ENCODE measurements around the gene ZNF532.

DNA sequence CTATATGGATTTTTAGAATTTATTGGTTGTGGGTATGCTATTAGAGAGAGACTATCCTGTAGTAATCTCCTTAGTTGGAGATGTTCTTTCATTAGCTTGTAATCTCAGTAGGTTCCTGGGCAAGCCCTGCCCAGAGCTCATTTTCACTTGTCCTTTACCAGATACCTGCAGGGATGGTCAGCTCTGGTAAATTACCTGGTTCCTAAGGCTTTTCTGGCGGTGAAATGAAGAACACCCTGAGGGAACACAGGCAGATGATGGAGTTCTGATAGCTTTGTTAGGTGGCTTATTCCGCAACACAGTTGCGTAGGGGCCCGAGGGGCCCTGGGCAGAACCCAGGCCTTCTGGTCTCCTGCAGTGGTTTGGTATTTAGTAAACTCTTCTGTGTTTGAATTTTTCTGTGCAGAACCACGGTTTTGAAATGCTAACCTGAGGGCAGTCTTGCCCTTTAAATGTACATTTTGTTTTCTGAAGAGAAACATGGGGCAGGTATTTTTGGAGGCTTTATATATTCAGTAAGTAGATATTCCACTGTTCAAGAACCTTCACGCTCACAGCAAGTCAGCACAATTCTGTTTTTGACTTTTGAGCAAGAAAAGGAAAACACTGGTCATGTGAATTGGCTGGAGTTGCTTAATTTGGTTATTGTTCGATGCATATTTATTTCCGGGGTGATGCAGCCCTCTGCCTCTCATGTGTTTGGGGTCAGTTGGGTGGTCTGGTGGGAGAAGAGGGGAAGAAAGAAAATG lies 22.4 kb downstream of the ZNF532 start:
- TF ChIP-seq CTCF (IDR thresholded peaks at IDR 0.05; ENCODE audit: low read length): no peak
- TF ChIP-seq EZH2phosphoT487 (IDR thresholded peaks at IDR 0.05; ENCODE audit: low read length): no peak
- no peak for TF ChIP-seq EZH2 (optimal IDR thresholded peaks at IDR 0.05; ENCODE audit: low read depth, low read length)
